Measurements from ENCODE around the gene MATR3.

GRCh38 chr5:139273572-139274289 lies 19.8 kb upstream of the MATR3 start:
- TF ChIP-seq ZNF274 (IDR thresholded peaks at IDR 0.05; ENCODE audit: low read depth, low read length) (no peak), YY1 (IDR thresholded peaks at IDR 0.05; ENCODE audit: insufficient read depth, insufficient read length) (no peak), SUZ12 (IDR thresholded peaks at IDR 0.05; ENCODE audit: extremely low read depth, insufficient read depth, insufficient read length) (no peak)

All from NT2/D1 (cell line).